HepG2 (cell line): ENCODE data around the gene ACADVL. TPM values are rescaled to one million over a fixed set of nuclear protein-coding genes. Genes with fewer than 3 reads are reported as not detected.

Experiments
- AGO1 ChIP-seq: fragments of 200-400 bp; formaldehyde crosslinking; IDR thresholded peaks from 2 replicates; pipeline ENCODE4 v1.6.1; 2017; ENCODE audit warnings: mild to moderate bottlenecking, low read depth, low read length, moderate library complexity; ENCODE audit not compliant: poor library complexity, severe bottlenecking
- CREM ChIP-seq, 2 experiments: sonication (generic) in 1 of 2; formaldehyde crosslinking in 1 of 2; IDR thresholded peaks; 2 replicates each; pipeline versions ENCODE4 v1.4.0 to v1.6.1; 2016 to 2020; ENCODE audit warnings: antibody characterized with exemption in 1 of 2, mild to moderate bottlenecking in 1 of 2, missing genetic modification reagents in 1 of 2
- ETV5 ChIP-seq: IDR thresholded peaks from 2 replicates; pipeline ENCODE4 v1.6.1; 2018; ENCODE audit warnings: missing biosample characterization, missing genetic modification reagents, inconsistent platforms, borderline replicate concordance
- GLI4 ChIP-seq: sonication (generic); formaldehyde crosslinking; IDR thresholded peaks from 2 replicates; pipeline ENCODE4 v1.5.1; 2020; ENCODE audit warnings: missing genetic modification reagents, mild to moderate bottlenecking, moderate library complexity, borderline replicate concordance
- HDAC1 ChIP-seq: sonication (generic); formaldehyde crosslinking; IDR thresholded peaks from 2 replicates; pipeline ENCODE4 v1.5.1; 2020; ENCODE audit warnings: mild to moderate bottlenecking, missing genetic modification reagents
- KLF16 ChIP-seq, 2 experiments: sonication (generic) in 1 of 2; formaldehyde crosslinking in 1 of 2; IDR thresholded peaks; 2 replicates each; pipeline versions ENCODE4 v1.6.1 to v1.8.0; 2016 to 2023; ENCODE audit warnings: missing genetic modification reagents in 2 of 2, missing compliant biosample characterization in 1 of 2
- MAZ ChIP-seq, 2 experiments: sonication (generic) in 1 of 2; formaldehyde crosslinking in 1 of 2; IDR thresholded peaks; 2 replicates each; pipeline versions ENCODE4 v1.5.0 to v1.6.1; 2012 to 2020; ENCODE audit warnings: low read depth in 2 of 2, mild to moderate bottlenecking in 2 of 2, borderline replicate concordance in 1 of 2, improper control_type of control experiment in 1 of 2, low read length in 1 of 2, missing genetic modification reagents in 1 of 2, moderate library complexity in 1 of 2
- NR2C2 ChIP-seq: sonication (generic); formaldehyde crosslinking; IDR thresholded peaks from 2 replicates; pipeline ENCODE4 v1.4.0; 2020; ENCODE audit warnings: missing genetic modification reagents, mild to moderate bottlenecking, moderate library complexity, borderline replicate concordance
- ONECUT2 ChIP-seq: sonication (generic); formaldehyde crosslinking; IDR thresholded peaks from 2 replicates; pipeline ENCODE4 v1.4.0; 2020; ENCODE audit warnings: missing genetic modification reagents
- REL ChIP-seq: sonication (generic); formaldehyde crosslinking; conservative IDR thresholded peaks from 2 replicates; pipeline ENCODE4 v1.8.0; 2022; ENCODE audit warnings: mild to moderate bottlenecking, missing genetic modification reagents, moderate library complexity
- SKI ChIP-seq: fragments of 450-650 bp; IDR thresholded peaks from one replicate; pipeline ENCODE4 v1.6.1; 2018; ENCODE audit warnings: mild to moderate bottlenecking; ENCODE audit not compliant: partially characterized antibody
- SMYD3 ChIP-seq: sonication (generic); formaldehyde crosslinking; IDR thresholded peaks from 2 replicates; pipeline ENCODE4 v1.8.1; 2023; ENCODE audit warnings: mild to moderate bottlenecking, missing genetic modification reagents
- SP5 ChIP-seq: IDR thresholded peaks from 2 replicates; pipeline ENCODE4 v1.6.1; 2016; ENCODE audit warnings: low read depth, borderline replicate concordance
- ZBTB3 ChIP-seq: sonication (generic); formaldehyde crosslinking; IDR thresholded peaks from 2 replicates; pipeline ENCODE4 v1.4.0; 2020; ENCODE audit warnings: low read depth, mild to moderate bottlenecking, moderate library complexity, missing genetic modification reagents, borderline replicate concordance
- ZFP36L1 ChIP-seq: sonication (generic); formaldehyde crosslinking; IDR thresholded peaks from 2 replicates; pipeline ENCODE4 v1.8.0; 2022; ENCODE audit warnings: mild to moderate bottlenecking, missing genetic modification reagents, moderate library complexity
- ZKSCAN8 ChIP-seq: IDR thresholded peaks from 2 replicates; pipeline ENCODE4 v1.6.1; 2016; ENCODE audit warnings: borderline replicate concordance, missing genetic modification reagents, missing compliant biosample characterization
- ZNF12 ChIP-seq: sonication (generic); formaldehyde crosslinking; IDR thresholded peaks from 2 replicates; pipeline ENCODE4 v1.5.0; 2020; ENCODE audit warnings: missing genetic modification reagents
- ZNF160 ChIP-seq: sonication (generic); formaldehyde crosslinking; IDR thresholded peaks from 2 replicates; pipeline ENCODE4 v1.8.0; 2022; ENCODE audit warnings: mild to moderate bottlenecking, inconsistent platforms, missing genetic modification reagents
- ZNF317 ChIP-seq: sonication (generic); formaldehyde crosslinking; IDR thresholded peaks from 2 replicates; pipeline ENCODE4 v1.5.0; 2020; ENCODE audit warnings: mild to moderate bottlenecking, missing genetic modification reagents
- ZNF350 ChIP-seq: sonication (generic); formaldehyde crosslinking; IDR thresholded peaks from 2 replicates; pipeline ENCODE4 v1.4.0; 2020; ENCODE audit warnings: mild to moderate bottlenecking, low read depth, missing genetic modification reagents, borderline replicate concordance
- ZNF44 ChIP-seq: sonication (generic); formaldehyde crosslinking; IDR thresholded peaks from 2 replicates; pipeline ENCODE4 v1.5.1; 2020; ENCODE audit warnings: mild to moderate bottlenecking, missing genetic modification reagents
- ZNF546 ChIP-seq: sonication (generic); formaldehyde crosslinking; conservative IDR thresholded peaks from 2 replicates; pipeline ENCODE4 v1.8.1; 2023; ENCODE audit warnings: mild to moderate bottlenecking, missing genetic modification reagents
- polyA plus RNA-seq, 8 experiments: library from polyadenylated mRNA; depleted of rRNA in 3 of 8; stranded (reverse) in 7 of 8; unstranded in 1 of 8; fragments of >200 nt; fragmentation: Illumina TruSeq in 4 of 8; extraction: Trizol in 4 of 8; gene quantifications; 2 replicates each; pipeline versions ENCODE4 v1.2.1 to v1.2.3, GENCODE V29; 2011 to 2016; ENCODE audit warnings: low read depth in 4 of 8, missing spikeins in 1 of 8, mixed read lengths in 1 of 8; ENCODE audit not compliant: insufficient read depth in 1 of 8
- total RNA-seq, 5 experiments: library from RNA; depleted of rRNA; stranded (reverse); fragments of >200 nt; fragmentation: Illumina TruSeq; extraction: Trizol; gene quantifications; 2 replicates each; pipeline ENCODE4 v1.2.3, GENCODE V29; 2016; ENCODE audit warnings: low read depth in 1 of 5
- TF ChIP-seq, protein P1 (sequence below): sonication (generic); formaldehyde crosslinking; IDR thresholded peaks from 2 replicates; pipeline ENCODE4 v1.4.0; 2020; ENCODE audit warnings: missing genetic modification reagents
- TF ChIP-seq, protein P2 (sequence below): sonication (generic); formaldehyde crosslinking; IDR thresholded peaks from 2 replicates; pipeline ENCODE4 v1.4.0; 2020; ENCODE audit warnings: missing genetic modification reagents

Gene ACADVL
- total and polyA plus RNA-seq, 2 of the 13 experiments (the other 11 are each of a cell fraction or from before 2014, with no cell fraction given), result 219 to 412 TPM

DNA sequence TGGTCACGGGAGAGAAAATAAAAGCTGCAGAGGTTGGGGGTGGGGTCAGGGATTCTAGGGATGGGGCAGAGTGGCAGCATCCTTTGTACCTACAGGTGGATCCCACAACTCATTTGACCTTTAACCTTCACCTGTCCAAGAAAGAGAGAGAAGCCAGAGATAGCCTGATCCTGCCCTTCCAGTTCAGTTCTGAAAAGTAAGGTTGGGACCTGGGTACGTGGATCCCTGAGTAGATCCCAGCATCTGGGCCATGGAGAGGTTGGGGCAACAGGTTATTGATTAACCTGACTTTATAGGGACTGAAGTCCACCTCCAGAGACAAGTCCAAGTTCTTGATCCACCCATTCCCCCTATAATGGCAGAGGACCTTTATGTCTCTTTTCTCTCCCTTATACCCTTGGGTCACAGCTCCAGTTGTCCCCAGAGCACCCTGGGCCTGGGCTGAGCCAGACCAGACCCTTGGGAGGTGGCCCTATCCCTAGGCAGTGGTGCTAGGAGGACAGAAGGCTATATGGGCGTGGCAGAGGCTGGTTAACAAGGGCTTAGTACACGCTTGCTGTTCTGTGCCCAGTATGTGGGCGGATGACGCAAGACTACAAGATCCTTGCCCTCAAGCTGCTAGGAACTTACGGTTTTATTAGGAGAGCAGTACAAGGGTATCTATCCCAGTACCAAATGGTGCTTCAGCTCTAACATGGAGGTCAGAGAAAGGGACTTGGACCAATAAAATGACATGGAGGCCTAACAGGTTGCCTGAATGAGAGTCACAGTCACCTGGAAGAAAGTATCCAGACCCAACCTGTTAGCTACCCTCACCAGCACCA lies 39.2 kb downstream of the ACADVL start (continued):
- no peak; the same call in 1 of the 2 replicates for TF ChIP-seq ETV5 (CRISPR knock-in tag)
- peak; percentile 82 for TF ChIP-seq ZNF317 (CRISPR knock-in tag)
- peak; percentile 73; the same call in 1 of the 2 replicates for TF ChIP-seq ZNF12 (CRISPR knock-in tag)
- TF ChIP-seq ZNF350 (CRISPR knock-in tag), result peak; percentile 17; the same call in 1 of the 2 replicates
- 0 out of 2 replicates have a peak, but pooled peaks have one; percentile 37 for TF ChIP-seq GLI4 (CRISPR knock-in tag)
- no peak for TF ChIP-seq ZNF160 (CRISPR knock-in tag)
- TF ChIP-seq ZKSCAN8 (CRISPR knock-in tag), result no peak
- TF ChIP-seq ZNF44, result peak; percentile 87; the same call in 1 of the 2 replicates
- TF ChIP-seq, protein P1, sequence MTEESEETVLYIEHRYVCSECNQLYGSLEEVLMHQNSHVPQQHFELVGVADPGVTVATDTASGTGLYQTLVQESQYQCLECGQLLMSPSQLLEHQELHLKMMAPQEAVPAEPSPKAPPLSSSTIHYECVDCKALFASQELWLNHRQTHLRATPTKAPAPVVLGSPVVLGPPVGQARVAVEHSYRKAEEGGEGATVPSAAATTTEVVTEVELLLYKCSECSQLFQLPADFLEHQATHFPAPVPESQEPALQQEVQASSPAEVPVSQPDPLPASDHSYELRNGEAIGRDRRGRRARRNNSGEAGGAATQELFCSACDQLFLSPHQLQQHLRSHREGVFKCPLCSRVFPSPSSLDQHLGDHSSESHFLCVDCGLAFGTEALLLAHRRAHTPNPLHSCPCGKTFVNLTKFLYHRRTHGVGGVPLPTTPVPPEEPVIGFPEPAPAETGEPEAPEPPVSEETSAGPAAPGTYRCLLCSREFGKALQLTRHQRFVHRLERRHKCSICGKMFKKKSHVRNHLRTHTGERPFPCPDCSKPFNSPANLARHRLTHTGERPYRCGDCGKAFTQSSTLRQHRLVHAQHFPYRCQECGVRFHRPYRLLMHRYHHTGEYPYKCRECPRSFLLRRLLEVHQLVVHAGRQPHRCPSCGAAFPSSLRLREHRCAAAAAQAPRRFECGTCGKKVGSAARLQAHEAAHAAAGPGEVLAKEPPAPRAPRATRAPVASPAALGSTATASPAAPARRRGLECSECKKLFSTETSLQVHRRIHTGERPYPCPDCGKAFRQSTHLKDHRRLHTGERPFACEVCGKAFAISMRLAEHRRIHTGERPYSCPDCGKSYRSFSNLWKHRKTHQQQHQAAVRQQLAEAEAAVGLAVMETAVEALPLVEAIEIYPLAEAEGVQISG (CRISPR knock-in tag), result peak; percentile 67
- 0 out of 2 replicates have a peak, but pooled peaks have one; percentile 20 for TF ChIP-seq MAZ (IDR thresholded peaks at IDR 0.05; ENCODE audit: borderline replicate concordance, low read depth, low read length)
- TF ChIP-seq MAZ (CRISPR knock-in tag; IDR thresholded peaks at IDR 0.05; ENCODE audit: low read depth), result 0 out of 2 replicates have a peak, but pooled peaks have one; percentile 5
- TF ChIP-seq AGO1, result no peak
- TF ChIP-seq CREM (IDR thresholded peaks at IDR 0.05), result peak; percentile 61; the same call in 1 of the 2 replicates
- no peak for TF ChIP-seq CREM (CRISPR knock-in tag; IDR thresholded peaks at IDR 0.05)
- no peak for TF ChIP-seq ZBTB3 (CRISPR knock-in tag)
- peak; percentile 59; the same call in 1 of the 2 replicates for TF ChIP-seq HDAC1 (CRISPR knock-in tag)
- TF ChIP-seq, protein P2, sequence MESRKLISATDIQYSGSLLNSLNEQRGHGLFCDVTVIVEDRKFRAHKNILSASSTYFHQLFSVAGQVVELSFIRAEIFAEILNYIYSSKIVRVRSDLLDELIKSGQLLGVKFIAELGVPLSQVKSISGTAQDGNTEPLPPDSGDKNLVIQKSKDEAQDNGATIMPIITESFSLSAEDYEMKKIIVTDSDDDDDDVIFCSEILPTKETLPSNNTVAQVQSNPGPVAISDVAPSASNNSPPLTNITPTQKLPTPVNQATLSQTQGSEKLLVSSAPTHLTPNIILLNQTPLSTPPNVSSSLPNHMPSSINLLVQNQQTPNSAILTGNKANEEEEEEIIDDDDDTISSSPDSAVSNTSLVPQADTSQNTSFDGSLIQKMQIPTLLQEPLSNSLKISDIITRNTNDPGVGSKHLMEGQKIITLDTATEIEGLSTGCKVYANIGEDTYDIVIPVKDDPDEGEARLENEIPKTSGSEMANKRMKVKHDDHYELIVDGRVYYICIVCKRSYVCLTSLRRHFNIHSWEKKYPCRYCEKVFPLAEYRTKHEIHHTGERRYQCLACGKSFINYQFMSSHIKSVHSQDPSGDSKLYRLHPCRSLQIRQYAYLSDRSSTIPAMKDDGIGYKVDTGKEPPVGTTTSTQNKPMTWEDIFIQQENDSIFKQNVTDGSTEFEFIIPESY (CRISPR knock-in tag), result no peak
- TF ChIP-seq KLF16 (CRISPR knock-in tag; IDR thresholded peaks at IDR 0.05), result peak in 1 of 2 experiments; percentile 32; a peak in 1 of 4 replicates
- TF ChIP-seq SP5, result peak; percentile 93
- TF ChIP-seq ONECUT2 (CRISPR knock-in tag), result peak; percentile 54
- no peak for TF ChIP-seq ZFP36L1 (CRISPR knock-in tag)
- TF ChIP-seq NR2C2, result peak; percentile 63; the same call in 1 of the 2 replicates
- no peak for TF ChIP-seq REL (CRISPR knock-in tag)
- TF ChIP-seq SMYD3 (CRISPR knock-in tag), result no peak
- TF ChIP-seq ZNF546 (CRISPR knock-in tag), result peak; percentile 51; the same call in 1 of the 2 replicates
- TF ChIP-seq SKI, result peak; percentile 95
